GM11168 (cell line): ENCODE measurements around the gene FAM13A.
"Not testable (repeated sequence)": the region's sequence is repeated elsewhere in the genome, so short reads cannot be mapped to it uniquely, and the experiment has no call there.

Source experiments
- in situ Hi-C: fragments of 300-500 bp; cut with MboI; formaldehyde crosslinking; loops from one replicate; pipeline ENCODE4 v1.12.0; 2022; ENCODE audit warnings: low sequenced_read_pairs; ENCODE audit not compliant: unreplicated experiment

The FAM13A gene

GRCh38 chr4:89001647-89002445 lies 55.1 kb downstream of the FAM13A start:
- in situ Hi-C loops: no loop called here

DNA sequence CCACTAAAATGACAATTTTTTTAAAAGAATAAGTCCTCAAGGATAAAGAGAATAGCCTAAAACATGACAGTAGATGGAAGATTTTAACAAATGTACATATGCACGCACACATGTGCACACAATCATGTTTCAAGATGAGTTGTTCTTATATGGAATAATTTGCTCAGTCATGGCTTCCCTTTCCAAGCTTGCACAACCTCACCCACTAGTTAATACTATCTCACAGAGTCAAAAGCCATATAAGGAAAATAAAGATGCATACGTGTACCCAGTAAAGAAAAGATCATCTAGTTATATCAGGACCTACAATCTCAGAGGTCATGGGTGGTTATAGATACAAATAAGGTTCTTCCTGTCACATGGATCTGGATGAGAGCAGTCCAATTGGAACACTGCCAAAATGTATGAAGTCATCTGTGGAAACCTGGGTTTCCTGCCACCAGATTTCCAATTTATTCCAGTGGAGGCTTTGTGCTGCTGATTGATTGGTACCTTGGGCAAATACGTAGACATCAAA lies 56.1 kb downstream of the FAM13A start:
- in situ Hi-C loops: no loop called here

- in situ Hi-C loops: no loop called here
Measured at GRCh38 chr4:89000382-89000781, 56.6 kb downstream of the FAM13A start.

GRCh38 chr4:88999392-88999930 lies 57.5 kb downstream of the FAM13A start:
- in situ Hi-C loops: no loop called here

DNA sequence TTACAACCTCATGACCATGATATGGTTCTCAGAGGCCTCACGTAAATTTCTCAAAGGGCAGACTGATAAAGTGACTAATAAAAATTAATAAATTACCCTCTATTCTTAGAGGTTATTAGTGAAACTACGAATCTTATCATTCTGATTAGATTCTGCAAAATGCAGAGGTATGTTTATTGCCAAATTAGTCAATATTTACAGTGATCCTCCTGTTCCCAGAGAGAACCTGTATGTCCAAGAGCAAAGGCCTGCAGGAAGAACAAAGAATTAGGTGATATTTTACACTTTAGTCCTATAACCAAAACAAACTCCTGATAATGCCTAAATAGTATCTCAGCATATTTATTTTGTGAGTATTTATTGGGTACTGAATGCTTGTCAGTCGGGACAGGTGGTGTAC lies 58.1 kb downstream of the FAM13A start:
- in situ Hi-C loops: no loop called here

GRCh38 chr4:88998001-88998400 lies 59.0 kb downstream of the FAM13A start:
- in situ Hi-C loops: no loop called here

DNA sequence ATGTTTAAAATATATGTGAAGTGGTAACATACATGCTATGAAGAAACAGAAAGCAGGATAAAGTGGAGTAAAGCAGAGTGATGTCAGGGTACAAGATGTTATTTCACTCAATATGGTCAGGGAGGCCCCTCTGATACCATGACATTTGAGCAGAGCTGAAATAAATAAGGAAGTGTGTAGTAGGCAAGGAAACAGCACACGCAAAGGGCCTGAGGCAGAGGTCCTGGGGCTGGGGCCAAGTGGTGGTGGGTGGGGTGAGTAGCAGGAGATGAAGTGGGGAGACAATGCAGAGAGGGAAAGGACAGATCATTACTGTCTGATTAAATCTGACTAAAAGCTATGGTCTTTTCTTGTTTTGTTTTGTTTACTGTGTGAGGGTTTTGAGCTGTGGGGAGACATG lies 61.1 kb downstream of the FAM13A start:
- in situ Hi-C loops: no loop called here

DNA sequence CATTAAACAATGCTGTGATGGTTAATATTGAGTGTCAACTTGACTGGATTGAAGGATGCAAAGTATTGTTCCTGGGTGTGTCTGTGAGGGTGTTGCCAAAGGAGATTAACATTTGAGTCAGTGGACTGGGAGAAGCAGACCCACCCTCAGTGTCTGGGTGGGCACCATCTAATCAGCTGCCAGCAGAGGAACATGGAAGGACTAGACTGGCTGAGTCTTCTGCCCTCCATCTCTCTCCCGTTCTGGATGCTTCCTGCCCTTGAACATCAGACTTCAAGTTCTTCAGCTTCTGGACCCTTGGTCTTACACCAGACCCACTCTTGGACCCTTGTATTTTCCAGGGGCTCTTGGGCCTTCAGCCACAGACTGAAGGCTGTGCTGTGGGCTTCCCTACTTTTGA lies 61.7 kb downstream of the FAM13A start:
- in situ Hi-C loops: not testable (repeated sequence)

GRCh38 chr4:88993246-88993645 lies 63.7 kb downstream of the FAM13A start:
- in situ Hi-C loops: no loop called here

- in situ Hi-C loops: no loop called here
Measured at GRCh38 chr4:88991746-88992145, 65.2 kb downstream of the FAM13A start.

- in situ Hi-C loops: no loop called here
Measured at GRCh38 chr4:88989990-88990389, 67.0 kb downstream of the FAM13A start.

DNA sequence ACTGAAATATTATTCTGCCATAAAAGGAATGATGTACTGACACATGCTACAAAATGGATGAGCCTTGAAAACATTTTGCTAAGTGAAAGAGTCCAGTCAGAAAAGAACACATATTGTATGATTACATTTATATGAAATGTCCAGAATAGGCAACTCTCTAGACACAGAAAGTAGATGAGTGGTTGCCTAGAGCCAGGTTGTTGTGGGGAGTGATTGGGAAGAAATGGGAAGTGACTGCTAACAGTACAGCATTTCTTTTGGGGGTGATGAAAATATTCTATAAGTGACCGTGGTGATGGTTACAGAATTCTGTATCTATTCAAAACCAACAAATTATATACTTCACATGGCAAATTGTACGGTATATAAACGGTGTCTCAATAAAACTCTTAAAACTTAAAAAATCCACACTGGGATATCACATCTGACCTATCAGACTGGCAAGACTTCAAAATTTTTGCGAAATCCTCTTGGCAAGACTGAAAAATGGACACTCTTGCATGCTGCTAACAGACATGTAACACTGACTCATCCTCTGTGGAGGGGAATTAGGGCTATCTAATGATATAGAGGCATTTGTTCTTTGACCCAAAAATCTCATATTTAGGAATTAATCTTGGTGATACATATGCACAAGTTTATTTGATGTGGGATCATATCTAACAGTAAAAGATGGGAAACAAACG lies 71.8 kb downstream of the FAM13A start:
- in situ Hi-C loops: no loop called here

GRCh38 chr4:88982757-88983156 lies 74.2 kb downstream of the FAM13A start:
- in situ Hi-C loops: no loop called here

GRCh38 chr4:88981993-88982392 lies 75.0 kb downstream of the FAM13A start:
- in situ Hi-C loops: no loop called here

GRCh38 chr4:88981556-88981955 lies 75.4 kb downstream of the FAM13A start:
- in situ Hi-C loops: no loop called here

DNA sequence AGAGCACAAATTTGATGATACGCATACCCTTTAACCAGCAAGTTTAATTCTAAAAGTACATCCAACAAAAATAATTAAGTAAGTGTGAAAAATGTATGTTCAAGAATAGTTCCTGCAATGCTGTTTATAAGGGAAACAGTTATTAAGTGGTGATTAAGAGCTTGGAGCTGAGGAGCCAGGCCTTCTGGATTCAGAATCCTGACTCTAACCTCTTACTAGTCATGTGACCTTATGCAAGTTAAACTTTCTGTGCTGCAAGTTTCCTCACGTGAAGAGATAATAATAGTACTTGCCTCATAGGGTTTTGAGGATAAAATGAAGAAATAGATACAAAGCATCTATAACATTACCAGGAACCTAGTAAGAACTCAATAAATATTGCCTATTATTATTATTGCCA lies 77.7 kb downstream of the FAM13A start:
- in situ Hi-C loops: no loop called here

- in situ Hi-C loops: no loop called here
Measured at GRCh38 chr4:88976775-88977035, 80.3 kb downstream of the FAM13A start.

GRCh38 chr4:88975958-88976774 lies 80.8 kb downstream of the FAM13A start:
- in situ Hi-C loops: no loop called here

DNA sequence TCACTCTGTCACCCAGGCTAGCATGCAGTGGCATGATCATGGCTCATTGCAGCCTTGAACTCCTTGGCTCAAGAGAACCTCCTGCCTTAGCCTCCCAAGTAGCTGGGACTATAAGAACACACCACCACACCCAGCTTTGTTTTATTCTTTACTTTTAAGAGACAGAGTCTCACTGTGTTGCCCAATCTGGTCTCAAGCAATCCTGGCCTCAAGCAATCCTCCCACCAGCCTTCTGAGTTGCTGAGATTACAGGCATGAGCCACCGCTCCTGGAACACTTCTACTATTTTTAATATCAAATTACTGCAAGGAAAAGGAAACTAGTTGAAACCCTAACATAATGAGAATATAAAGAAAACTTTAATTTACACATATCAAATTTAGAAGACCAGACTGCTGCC lies 85.4 kb downstream of the FAM13A start:
- in situ Hi-C loops: no loop called here

- in situ Hi-C loops: no loop called here
Measured at GRCh38 chr4:88969746-88970145, 87.2 kb downstream of the FAM13A start.

- in situ Hi-C loops: no loop called here
Measured at GRCh38 chr4:88969271-88969670, 87.7 kb downstream of the FAM13A start.
